ENCODE measurements around the gene FAM72A. TPM values are rescaled to one million over a fixed set of nuclear protein-coding genes. Genes with fewer than 3 reads are reported as not detected.
"Not testable (repeated sequence)": the region's sequence is repeated elsewhere in the genome, so short reads cannot be mapped to it uniquely, and the experiment has no call there.

FAM72A gene
- polyA plus RNA-seq, 1 of the 3 experiments (the other 2 are of a cell fraction), result 8.1 TPM

GRCh38 chr1:206240288-206240687, 37.6 kb upstream of the FAM72A start:
- H3K4me3 ChIP-seq (ENCODE audit: low read depth in 2 of 2, low read length in 1 of 2); H3K9me2 ChIP-seq; H3F3A ChIP-seq (replicated peaks; ENCODE audit: insufficient read depth); H3K36me3 ChIP-seq (replicated peaks in 1 of 2; ENCODE audit: control insufficient read depth in 1 of 2, insufficient read depth in 2 of 2, low read length in 1 of 2); H3K4me1 ChIP-seq (ENCODE audit: control insufficient read depth in 1 of 2, insufficient read depth in 2 of 2, low read depth in 1 of 2, low read length in 1 of 2); H3K27ac ChIP-seq (ENCODE audit: low read depth in 2 of 2, low read length in 1 of 2); POLR2A ChIA-PET; CTCF ChIA-PET; H2AFZ ChIP-seq (ENCODE audit: low read depth); H3K27me3 ChIP-seq (ENCODE audit: insufficient read depth); H3K4me2 ChIP-seq; H3K9me3 ChIP-seq; H4K20me1 ChIP-seq (ENCODE audit: insufficient read depth); H3K9ac ChIP-seq; DNase-seq: not testable (repeated sequence)
- 100% methylated on average over 2 of the region's 4 CpGs for WGBS (ENCODE audit: low lambda C conversion rate)
- peaks cover 18% of the 10 kb centered on the region; the same call in 1 of the 2 replicates for H3K79me2 ChIP-seq (ENCODE audit: insufficient read depth)

DNA sequence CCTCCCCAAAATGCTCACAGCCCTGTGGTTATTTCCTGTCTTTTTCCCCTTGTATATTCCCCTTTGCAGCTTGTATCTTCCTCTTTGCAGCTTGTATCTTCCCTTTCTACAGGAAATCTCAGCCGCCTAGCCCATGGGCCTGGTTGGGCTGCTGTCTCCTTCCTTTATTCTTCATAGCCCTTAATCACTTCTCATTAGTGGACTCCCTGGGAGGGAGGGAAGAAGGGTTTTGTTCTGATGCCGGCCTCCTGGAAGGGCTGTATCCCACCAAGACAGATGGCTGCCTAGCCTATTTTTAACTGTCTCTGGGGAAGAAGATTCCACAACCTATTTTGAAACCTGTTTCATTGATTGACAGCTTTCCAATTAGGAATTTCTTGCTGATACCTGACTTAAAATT, 32.6 kb upstream of the FAM72A start:
- H3K4me3 ChIP-seq (ENCODE audit: low read depth in 2 of 2, low read length in 1 of 2); H3K36me3 ChIP-seq (replicated peaks in 1 of 2; ENCODE audit: control insufficient read depth in 1 of 2, insufficient read depth in 2 of 2, low read length in 1 of 2); H3K27ac ChIP-seq (ENCODE audit: low read depth in 2 of 2, low read length in 1 of 2); H3F3A ChIP-seq (replicated peaks; ENCODE audit: insufficient read depth); H3K9me2 ChIP-seq; H3K9ac ChIP-seq; H3K9me3 ChIP-seq; CTCF ChIA-PET; POLR2A ChIA-PET; H3K4me1 ChIP-seq (ENCODE audit: control insufficient read depth in 1 of 2, insufficient read depth in 2 of 2, low read depth in 1 of 2, low read length in 1 of 2); DNase-seq; H2AFZ ChIP-seq (ENCODE audit: low read depth); H3K27me3 ChIP-seq (ENCODE audit: insufficient read depth); H4K20me1 ChIP-seq (ENCODE audit: insufficient read depth); H3K4me2 ChIP-seq; H3K79me2 ChIP-seq (ENCODE audit: insufficient read depth): not testable (repeated sequence)
- no CpG with 5 or more reads among the region's 2 CpGs for WGBS (ENCODE audit: low lambda C conversion rate)

DNA sequence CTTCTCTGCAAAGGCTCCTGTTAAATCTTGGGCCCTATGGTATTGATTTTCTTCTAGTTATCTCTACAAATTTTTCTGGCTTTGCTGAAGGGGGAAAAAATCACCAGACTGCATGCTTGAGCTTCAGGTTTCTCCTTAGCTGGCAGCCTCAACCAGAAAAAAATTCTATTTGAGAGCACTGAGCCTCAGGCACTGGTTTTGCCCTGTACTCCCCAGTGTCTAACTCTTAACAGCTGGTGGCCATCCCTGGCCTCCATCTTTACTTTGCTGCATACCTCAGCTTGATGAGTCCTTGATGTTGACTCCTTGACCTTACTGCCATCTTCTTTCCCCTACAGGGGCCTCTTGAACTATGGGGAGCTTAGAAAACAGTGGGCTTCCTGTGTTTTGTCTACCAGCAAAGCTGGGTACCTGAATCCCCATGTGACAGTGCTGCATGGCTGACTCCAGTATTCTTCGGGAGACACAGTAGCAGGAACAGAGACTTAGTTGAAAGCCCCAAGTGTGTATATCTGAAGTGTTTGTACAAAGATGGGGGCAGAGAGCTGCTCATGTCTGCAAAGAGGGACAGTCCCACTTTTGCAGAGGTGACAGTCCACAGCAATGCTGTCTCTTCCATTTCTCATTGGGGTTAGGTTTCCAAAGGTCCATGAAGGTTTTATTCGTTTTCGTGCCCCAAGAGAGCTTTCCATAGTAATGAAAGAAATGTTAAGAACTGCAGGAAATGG, 31.7 kb upstream of the FAM72A start:
- whole genome bisulfite sequencing (ENCODE audit: low lambda C conversion rate), result 97% methylated on average over 2 of the region's 3 CpGs
- H3K27ac ChIP-seq (ENCODE audit: low read depth in 2 of 2, low read length in 1 of 2); H3K4me1 ChIP-seq (ENCODE audit: control insufficient read depth in 1 of 2, insufficient read depth in 2 of 2, low read depth in 1 of 2, low read length in 1 of 2); DNase-seq; POLR2A ChIA-PET; H3K27me3 ChIP-seq (ENCODE audit: insufficient read depth); H3K4me3 ChIP-seq (ENCODE audit: low read depth in 2 of 2, low read length in 1 of 2); H2AFZ ChIP-seq (ENCODE audit: low read depth); CTCF ChIA-PET; H3K4me2 ChIP-seq; H3K9me2 ChIP-seq; H3K36me3 ChIP-seq (replicated peaks in 1 of 2; ENCODE audit: control insufficient read depth in 1 of 2, insufficient read depth in 2 of 2, low read length in 1 of 2); H4K20me1 ChIP-seq (ENCODE audit: insufficient read depth); H3K79me2 ChIP-seq (ENCODE audit: insufficient read depth); H3K9ac ChIP-seq; H3F3A ChIP-seq (replicated peaks; ENCODE audit: insufficient read depth); H3K9me3 ChIP-seq: not testable (repeated sequence)

DNA sequence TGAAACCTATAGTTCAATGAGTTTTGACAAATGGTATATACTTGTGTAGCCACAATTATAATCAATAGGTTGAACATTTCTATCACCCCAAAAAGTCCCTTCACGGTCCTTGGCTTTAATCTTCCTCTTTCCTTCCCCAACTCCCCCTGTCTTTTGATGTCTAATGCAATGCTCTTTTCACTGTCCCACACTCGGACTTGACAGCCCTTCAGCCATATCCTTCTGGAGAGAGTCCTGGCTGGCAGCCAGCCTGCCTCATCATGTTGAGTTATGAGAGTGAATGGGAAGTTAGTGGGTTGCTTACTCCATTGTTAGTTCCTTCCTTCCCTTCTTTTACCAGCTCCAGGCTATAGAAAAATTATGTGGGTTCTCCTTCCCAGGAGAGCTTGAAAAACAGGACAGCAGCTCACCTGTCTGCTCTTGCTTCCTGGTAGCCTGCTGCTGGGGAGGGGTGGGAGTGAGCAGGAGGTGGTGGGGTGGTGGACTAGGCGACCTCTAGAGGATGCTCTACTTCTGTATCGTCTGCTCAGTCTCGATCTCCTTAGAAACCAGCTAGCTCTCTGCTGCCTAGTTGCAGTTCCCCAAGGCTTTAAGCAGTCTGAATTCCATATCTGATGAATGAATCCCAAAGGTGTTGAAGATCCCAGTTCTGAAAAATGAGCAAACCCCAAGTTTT, 30.5 kb upstream of the FAM72A start:
- H3K36me3 ChIP-seq (replicated peaks in 1 of 2; ENCODE audit: control insufficient read depth in 1 of 2, insufficient read depth in 2 of 2, low read length in 1 of 2); H3K9me3 ChIP-seq; H3F3A ChIP-seq (replicated peaks; ENCODE audit: insufficient read depth); H3K27me3 ChIP-seq (ENCODE audit: insufficient read depth); POLR2A ChIA-PET; H3K9ac ChIP-seq; CTCF ChIA-PET; H3K79me2 ChIP-seq (ENCODE audit: insufficient read depth); H3K4me1 ChIP-seq (ENCODE audit: control insufficient read depth in 1 of 2, insufficient read depth in 2 of 2, low read depth in 1 of 2, low read length in 1 of 2); H3K27ac ChIP-seq (ENCODE audit: low read depth in 2 of 2, low read length in 1 of 2); H3K4me3 ChIP-seq (ENCODE audit: low read depth in 2 of 2, low read length in 1 of 2); H2AFZ ChIP-seq (ENCODE audit: low read depth); H3K9me2 ChIP-seq; H4K20me1 ChIP-seq (ENCODE audit: insufficient read depth); DNase-seq; H3K4me2 ChIP-seq: not testable (repeated sequence)
- 61% methylated on average over 3 of the region's 5 CpGs for WGBS (ENCODE audit: low lambda C conversion rate)

- POLR2A ChIA-PET; H3K79me2 ChIP-seq (ENCODE audit: insufficient read depth); H3K36me3 ChIP-seq (replicated peaks in 1 of 2; ENCODE audit: control insufficient read depth in 1 of 2, insufficient read depth in 2 of 2, low read length in 1 of 2); H3K9me3 ChIP-seq; CTCF ChIA-PET; H3F3A ChIP-seq (replicated peaks; ENCODE audit: insufficient read depth); H3K4me2 ChIP-seq; H4K20me1 ChIP-seq (ENCODE audit: insufficient read depth); DNase-seq; H2AFZ ChIP-seq (ENCODE audit: low read depth); H3K27ac ChIP-seq (ENCODE audit: low read depth in 2 of 2, low read length in 1 of 2); H3K27me3 ChIP-seq (ENCODE audit: insufficient read depth); H3K4me1 ChIP-seq (ENCODE audit: control insufficient read depth in 1 of 2, insufficient read depth in 2 of 2, low read depth in 1 of 2, low read length in 1 of 2); H3K9ac ChIP-seq; H3K9me2 ChIP-seq; H3K4me3 ChIP-seq (ENCODE audit: low read depth in 2 of 2, low read length in 1 of 2): not testable (repeated sequence)
- 89% methylated on average over 9 of the region's 9 CpGs for WGBS (ENCODE audit: low lambda C conversion rate)
Measured at GRCh38 chr1:206231989-206232388, 29.4 kb upstream of the FAM72A start.

DNA sequence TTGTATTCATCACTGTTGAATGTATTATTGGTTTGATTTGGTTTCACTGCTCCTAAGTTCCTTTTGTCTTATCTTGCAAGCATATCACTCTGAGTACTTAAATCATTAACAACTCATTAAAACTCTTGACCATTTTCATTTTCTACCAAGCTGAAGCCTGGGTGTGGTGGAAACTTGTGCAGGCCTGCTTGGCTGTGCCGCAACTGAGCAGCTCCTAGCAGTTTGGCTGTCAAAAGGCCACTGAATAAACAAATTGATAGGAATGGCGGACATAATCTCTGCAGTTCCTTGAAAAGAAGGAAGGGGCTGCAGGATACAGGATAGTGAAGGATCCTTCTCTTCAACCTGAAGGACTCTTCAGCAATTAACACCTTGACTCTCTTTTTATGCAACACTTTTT, 26.6 kb upstream of the FAM72A start:
- H3K4me3 ChIP-seq (ENCODE audit: low read depth in 2 of 2, low read length in 1 of 2); H3F3A ChIP-seq (replicated peaks; ENCODE audit: insufficient read depth); H3K9me2 ChIP-seq; H3K27ac ChIP-seq (ENCODE audit: low read depth in 2 of 2, low read length in 1 of 2); H3K4me1 ChIP-seq (ENCODE audit: control insufficient read depth in 1 of 2, insufficient read depth in 2 of 2, low read depth in 1 of 2, low read length in 1 of 2); H3K9ac ChIP-seq; H3K79me2 ChIP-seq (ENCODE audit: insufficient read depth); H3K4me2 ChIP-seq; CTCF ChIA-PET; H3K9me3 ChIP-seq; H3K36me3 ChIP-seq (replicated peaks in 1 of 2; ENCODE audit: control insufficient read depth in 1 of 2, insufficient read depth in 2 of 2, low read length in 1 of 2); POLR2A ChIA-PET; H4K20me1 ChIP-seq (ENCODE audit: insufficient read depth); H2AFZ ChIP-seq (ENCODE audit: low read depth); H3K27me3 ChIP-seq (ENCODE audit: insufficient read depth); DNase-seq: not testable (repeated sequence)
- WGBS (ENCODE audit: low lambda C conversion rate), result 100% methylated on average over 2 of the region's 2 CpGs
